Measurements from ENCODE around the gene MRPL10. TPM values are rescaled to one million over a fixed set of nuclear protein-coding genes. Genes with fewer than 3 reads are reported as not detected.
A peak's percentile ranks its signal among the peaks of the same experiment; 100 is the strongest.

The MRPL10 gene
- total and polyA plus RNA-seq, 2 of the 8 experiments (the other 6 are each of a cell fraction or from before 2014, with no cell fraction given), result 85.3 to 214 TPM

DNA sequence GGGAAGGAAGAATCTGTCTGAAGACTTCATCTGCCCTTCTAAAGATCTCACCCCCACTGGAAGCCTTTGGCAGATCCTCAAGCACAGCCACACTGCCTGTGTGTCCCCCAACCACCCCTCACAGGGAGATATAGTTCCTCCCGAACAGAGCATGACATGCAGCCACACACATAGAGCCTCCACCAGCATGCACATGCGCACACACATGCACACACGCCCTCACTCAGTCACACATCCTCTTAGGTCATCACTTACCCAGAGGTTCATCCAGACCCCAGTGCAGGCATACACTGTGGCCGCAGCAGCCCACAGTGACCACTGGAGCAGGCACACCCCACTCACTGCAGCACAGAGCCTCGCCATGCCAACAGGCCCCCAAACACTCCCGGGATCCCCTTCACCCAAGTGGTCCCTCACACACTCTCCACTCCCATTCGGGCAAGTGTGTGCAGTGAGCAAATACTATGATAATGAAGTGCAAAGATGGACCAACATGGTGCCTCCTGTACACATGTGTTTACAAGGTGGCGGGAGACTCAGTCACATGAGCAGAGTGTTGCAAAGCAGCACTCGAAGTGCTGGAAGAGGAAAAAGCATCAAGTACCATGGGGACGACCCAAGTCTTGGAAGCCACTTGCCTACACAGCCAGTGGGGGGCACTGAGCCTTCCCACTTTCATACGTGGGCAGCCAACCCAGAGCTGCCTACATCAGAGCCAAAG is 36.6 kb upstream of the MRPL10 start:
- H2BK12ac ChIP-seq (ENCODE audit: low read depth, low read length), result peak overlapping the region; percentile 2; the same call in 1 of the 2 replicates
- H2BK5ac ChIP-seq (ENCODE audit: low read depth, low read length), result no peak overlapping the region
- H2AFZ ChIP-seq (ENCODE audit: low read length), result no peak overlapping the region
- CTCF ChIA-PET (ENCODE audit: partially characterized antibody), result interaction anchor here (1.6 to 10.7 kb wide), 3 partner anchors 16 to 25 kb away, joined by 4 to 257 read pairs (median 26); partner anchors contain the start of genes SCRN2 and SP6
- H3K27ac ChIP-seq (ENCODE audit: low read depth, low read length), result no peak overlapping the region
- no peak overlapping the region for H3K18ac ChIP-seq (ENCODE audit: extremely low read depth, low read length)
- no peaks in the 10 kb centered on the region for H4K20me1 ChIP-seq (replicated peaks in 1 of 2; ENCODE audit: control insufficient read depth in 1 of 2, insufficient read depth in 2 of 2, low read length in 2 of 2)
- no peak overlapping the region for H4K91ac ChIP-seq (replicated peaks; ENCODE audit: insufficient read length, low read length)
- no peak for FAIRE-seq
- no peak overlapping the region for H2BK120ac ChIP-seq (replicated peaks; ENCODE audit: low read depth, low read length)
- H3K9ac ChIP-seq (replicated peaks in 1 of 4; ENCODE audit: extremely low read depth in 1 of 4, low read depth in 3 of 4, low read length in 3 of 4), result no peak overlapping the region
- H2AK5ac ChIP-seq (ENCODE audit: low read depth, low read length), result 0 out of 2 replicates have a peak overlapping the region, but pooled peaks have one; percentile 72
- H3K23ac ChIP-seq (ENCODE audit: insufficient read length), result no peak overlapping the region
- H3K27me3 ChIP-seq (replicated peaks in 1 of 4; ENCODE audit: control insufficient read depth in 3 of 4, extremely low read depth in 1 of 4, insufficient read depth in 3 of 4, low read length in 3 of 4), result peaks cover 3 to 21% (median 16%) of the 10 kb centered on the region in 4 experiments; a peak in 5 of 7 replicates
- H3K4ac ChIP-seq (replicated peaks; ENCODE audit: insufficient read length, low read depth, low read length), result no peak overlapping the region
- no peaks in the 10 kb centered on the region for H3K79me1 ChIP-seq (ENCODE audit: low read depth, low read length)
- no peaks in the 10 kb centered on the region for H3K79me2 ChIP-seq (ENCODE audit: control insufficient read depth in 1 of 2, insufficient read depth in 2 of 2, low read length in 2 of 2)
- no peaks in the 10 kb centered on the region for H3K9me3 ChIP-seq (ENCODE audit: insufficient read depth in 2 of 2, low read depth in 1 of 2, low read length in 1 of 2)
- no peak overlapping the region for H3K4me2 ChIP-seq (ENCODE audit: insufficient read depth in 1 of 2, low read depth in 2 of 2, low read length in 2 of 2)
- H3K36me3 ChIP-seq (ENCODE audit: control insufficient read depth in 2 of 4, insufficient read depth in 4 of 4, low read length in 3 of 4), result no peaks in the 10 kb centered on the region
- no peak overlapping the region for H3K14ac ChIP-seq (ENCODE audit: insufficient read length)
- H4K5ac ChIP-seq (ENCODE audit: insufficient read length, low read depth, low read length), result no peak overlapping the region
- H3K4me3 ChIP-seq (ENCODE audit: extremely low read depth in 1 of 4, insufficient read depth in 2 of 4, low read depth in 3 of 4, low read length in 4 of 4), result no peak overlapping the region
- no peak overlapping the region for H2BK20ac ChIP-seq (ENCODE audit: low read length)
- peak overlapping the region; percentile 83 for H2BK15ac ChIP-seq (ENCODE audit: low read length)
- no peak overlapping the region for H4K8ac ChIP-seq (ENCODE audit: extremely low read depth, insufficient read depth, low read length)
- POLR2A ChIA-PET (ENCODE audit: partially characterized antibody), result interaction anchor here (1.2 to 1.6 kb wide), 2 partner anchors 16 to 17 kb away, joined by 4 to 5 read pairs; partner anchors contain the start of gene SP6
- WGBS, 2 experiments (ENCODE audit: extremely low coverage in 1 of 2, insufficient coverage in 1 of 2, insufficient read length in 1 of 2, insufficient replicate concordance in 2 of 2, low coverage in 1 of 2, low lambda C conversion rate in 2 of 2, missing lambda C conversion rate in 1 of 2), result 85% methylated on average over 11 of the region's 11 CpGs; no CpG with 5 or more reads in 1 of the 2 experiments
- peaks cover 4% of the 10 kb centered on the region; the same call in 1 of the 2 replicates for H3K23me2 ChIP-seq (ENCODE audit: low read depth, low read length)
- no peak for DNase-seq (ENCODE audit: low read depth in 1 of 2, low spot score in 2 of 2)
- H3K4me1 ChIP-seq (replicated peaks in 1 of 4; ENCODE audit: control insufficient read depth in 3 of 4, insufficient read depth in 4 of 4, low read length in 3 of 4), result peaks cover 11 to 18% (median 13%) of the 10 kb centered on the region in 4 experiments
- no peak overlapping the region for H3K56ac ChIP-seq (replicated peaks; ENCODE audit: insufficient read length, low read depth, low read length)
- TF ChIP-seq TAF1 (IDR thresholded peaks at IDR 0.05; ENCODE audit: low read depth, low read length) (no peak), POLR2A (IDR thresholded peaks at IDR 0.05; ENCODE audit: control extremely low read depth in 1 of 2, low read depth in 2 of 2, low read length in 2 of 2) (no peak), POU5F1 (IDR thresholded peaks at IDR 0.05; ENCODE audit: low read depth, low read length) (no peak), KDM1A (IDR thresholded peaks at IDR 0.05; ENCODE audit: borderline replicate concordance, low read length) (no peak), CHD2 (IDR thresholded peaks at IDR 0.05; ENCODE audit: low read length) (no peak), MAFK (IDR thresholded peaks at IDR 0.05; ENCODE audit: low read depth, low read length) (no peak), RXRA (IDR thresholded peaks at IDR 0.05; ENCODE audit: insufficient read depth, low read depth, low read length) (no peak), EP300 (IDR thresholded peaks at IDR 0.05; ENCODE audit: borderline replicate concordance in 1 of 2, low read depth in 2 of 2, low read length in 2 of 2) (no peak), SUZ12 (IDR thresholded peaks at IDR 0.05; ENCODE audit: low read length) (no peak), TEAD4 (IDR thresholded peaks at IDR 0.05; ENCODE audit: low read depth, low read length) (no peak)
- TF ChIP-seq, protein P1, sequence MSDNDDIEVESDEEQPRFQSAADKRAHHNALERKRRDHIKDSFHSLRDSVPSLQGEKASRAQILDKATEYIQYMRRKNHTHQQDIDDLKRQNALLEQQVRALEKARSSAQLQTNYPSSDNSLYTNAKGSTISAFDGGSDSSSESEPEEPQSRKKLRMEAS (IDR thresholded peaks at IDR 0.05), result peak; percentile 64; the same call in 1 of the 2 replicates
- TF ChIP-seq, protein P2, sequence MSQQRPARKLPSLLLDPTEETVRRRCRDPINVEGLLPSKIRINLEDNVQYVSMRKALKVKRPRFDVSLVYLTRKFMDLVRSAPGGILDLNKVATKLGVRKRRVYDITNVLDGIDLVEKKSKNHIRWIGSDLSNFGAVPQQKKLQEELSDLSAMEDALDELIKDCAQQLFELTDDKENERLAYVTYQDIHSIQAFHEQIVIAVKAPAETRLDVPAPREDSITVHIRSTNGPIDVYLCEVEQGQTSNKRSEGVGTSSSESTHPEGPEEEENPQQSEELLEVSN (IDR thresholded peaks at IDR 0.05), result peak; percentile 86

Data from H1 (cell line).